ENCODE data around the gene ZNF138.

The ZNF138 gene

GRCh38 chr7:64875658-64876406, 81.6 kb downstream of the ZNF138 start:
- Histone ChIP-seq H3K27me3 (ENCODE audit: insufficient read depth, low read length) (no peaks in the 10 kb centered on the region), H3K23ac (ENCODE audit: low read length) (no peak overlapping the region), H4K8ac (ENCODE audit: low read depth, low read length) (no peak overlapping the region), H2BK5ac (ENCODE audit: low read depth, low read length, poor library complexity) (no peak overlapping the region), H4K12ac (ENCODE audit: low read depth, low read length) (no peak overlapping the region), H3K4me3 (ENCODE audit: low read depth, low read length) (no peak overlapping the region), H3K18ac (ENCODE audit: low read length) (no peak overlapping the region), H3K9me3 (ENCODE audit: insufficient read depth, low read depth, low read length) (peaks cover 55% of the 10 kb centered on the region), H2AFZ (ENCODE audit: insufficient read depth, low read length, poor library complexity) (no peak overlapping the region), H3K27ac (ENCODE audit: low read depth, low read length) (no peak overlapping the region), H3K14ac (ENCODE audit: low read length) (no peak overlapping the region), H3K79me1 (ENCODE audit: low read length) (no peaks in the 10 kb centered on the region), H2AK5ac (ENCODE audit: low read length) (no peak overlapping the region), H3K9ac (ENCODE audit: low read length) (no peak overlapping the region), H3K79me2 (ENCODE audit: control insufficient read depth, insufficient read depth, low read length, poor library complexity) (no peaks in the 10 kb centered on the region), H3K4me1 (ENCODE audit: control insufficient read depth in 1 of 2, insufficient read depth in 2 of 2, low read length in 2 of 2) (peaks cover 0 to 4% of the 10 kb centered on the region in 2 experiments), H4K91ac (ENCODE audit: low read depth, low read length) (no peak overlapping the region), H2BK120ac (ENCODE audit: insufficient read depth, low read length, poor library complexity) (no peak overlapping the region), H2BK12ac (ENCODE audit: low read length) (no peak overlapping the region), H3K36me3 (ENCODE audit: control insufficient read depth in 1 of 2, insufficient read depth in 2 of 2, low read length in 2 of 2) (no peaks in the 10 kb centered on the region), H3K4ac (ENCODE audit: low read depth, low read length) (no peak overlapping the region), H3K4me2 (ENCODE audit: low read length) (no peak overlapping the region)
- no CpG with 5 or more reads among the region's 23 CpGs for WGBS (ENCODE audit: extremely low coverage, insufficient coverage, insufficient read length)
- DNase-seq: no peak

DNA sequence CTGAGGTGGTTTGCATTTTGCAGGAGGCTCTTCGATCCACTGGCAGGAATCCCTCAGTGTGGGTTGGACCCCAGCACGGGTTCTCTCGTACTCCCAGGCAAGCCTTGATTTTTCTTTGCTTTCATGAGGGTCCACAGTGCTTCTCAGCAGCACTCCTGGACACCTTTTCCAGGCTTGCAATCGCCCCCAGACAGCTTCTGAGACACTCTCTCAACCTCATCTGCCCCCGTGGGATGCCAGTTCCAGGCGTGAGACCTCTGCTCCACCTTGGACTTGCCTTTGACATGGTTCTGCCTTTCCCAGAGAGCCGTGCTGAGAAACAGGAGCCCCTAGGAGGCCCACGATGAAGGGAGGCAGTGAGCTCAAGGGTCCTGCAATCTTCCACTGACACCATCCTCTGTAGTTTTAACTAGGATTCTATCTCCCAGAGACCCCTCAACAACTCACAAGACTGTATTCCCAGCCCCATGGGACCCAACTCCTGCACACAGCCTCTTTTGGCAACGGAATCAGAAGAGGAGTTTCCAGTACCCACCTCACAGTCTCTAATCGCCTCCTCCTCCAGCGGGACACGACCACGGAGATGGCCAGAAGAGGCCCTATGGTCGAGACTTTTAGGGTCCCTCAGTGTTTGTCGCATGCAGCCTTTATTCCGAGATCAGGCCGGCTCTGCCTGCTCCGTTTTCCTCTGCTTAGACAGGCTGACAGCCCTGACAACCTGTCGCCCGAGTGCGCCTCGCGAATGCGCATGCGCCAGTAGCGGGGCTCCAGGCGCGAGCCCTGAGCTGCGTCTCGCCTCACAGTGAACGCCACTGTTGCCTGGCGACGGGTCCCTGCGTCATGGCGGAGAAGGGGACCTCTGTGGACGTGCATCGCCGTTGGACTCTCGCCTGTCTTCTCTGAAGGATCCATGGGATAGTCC, 82.8 kb downstream of the ZNF138 start:
- no CpG with 5 or more reads among the region's 39 CpGs for WGBS (ENCODE audit: extremely low coverage, insufficient coverage, insufficient read length)
- Histone ChIP-seq H3K23ac (ENCODE audit: low read length) (no peak overlapping the region), H3K18ac (ENCODE audit: low read length) (no peak overlapping the region), H2AK5ac (ENCODE audit: low read length) (no peak overlapping the region), H2BK5ac (ENCODE audit: low read depth, low read length, poor library complexity) (no peak overlapping the region), H3K4me1 (ENCODE audit: control insufficient read depth in 1 of 2, insufficient read depth in 2 of 2, low read length in 2 of 2) (peaks cover 0 to 4% of the 10 kb centered on the region in 2 experiments), H3K27ac (ENCODE audit: low read depth, low read length) (no peak overlapping the region), H3K79me2 (ENCODE audit: control insufficient read depth, insufficient read depth, low read length, poor library complexity) (no peaks in the 10 kb centered on the region), H3K4me3 (ENCODE audit: low read depth, low read length) (no peak overlapping the region), H4K12ac (ENCODE audit: low read depth, low read length) (no peak overlapping the region), H3K36me3 (ENCODE audit: control insufficient read depth in 1 of 2, insufficient read depth in 2 of 2, low read length in 2 of 2) (no peaks in the 10 kb centered on the region), H3K4ac (ENCODE audit: low read depth, low read length) (no peak overlapping the region), H3K79me1 (ENCODE audit: low read length) (no peaks in the 10 kb centered on the region), H2AFZ (ENCODE audit: insufficient read depth, low read length, poor library complexity) (no peak overlapping the region), H3K4me2 (ENCODE audit: low read length) (peak overlapping the region; percentile 57), H2BK120ac (ENCODE audit: insufficient read depth, low read length, poor library complexity) (no peak overlapping the region), H3K27me3 (ENCODE audit: insufficient read depth, low read length) (no peaks in the 10 kb centered on the region), H3K9me3 (ENCODE audit: insufficient read depth, low read depth, low read length) (peaks cover 55% of the 10 kb centered on the region), H2BK12ac (ENCODE audit: low read length) (no peak overlapping the region), H3K14ac (ENCODE audit: low read length) (no peak overlapping the region), H3K9ac (ENCODE audit: low read length) (no peak overlapping the region), H4K8ac (ENCODE audit: low read depth, low read length) (no peak overlapping the region), H4K91ac (ENCODE audit: low read depth, low read length) (no peak overlapping the region)
- DNase-seq: peak; percentile 16 to 62

DNA sequence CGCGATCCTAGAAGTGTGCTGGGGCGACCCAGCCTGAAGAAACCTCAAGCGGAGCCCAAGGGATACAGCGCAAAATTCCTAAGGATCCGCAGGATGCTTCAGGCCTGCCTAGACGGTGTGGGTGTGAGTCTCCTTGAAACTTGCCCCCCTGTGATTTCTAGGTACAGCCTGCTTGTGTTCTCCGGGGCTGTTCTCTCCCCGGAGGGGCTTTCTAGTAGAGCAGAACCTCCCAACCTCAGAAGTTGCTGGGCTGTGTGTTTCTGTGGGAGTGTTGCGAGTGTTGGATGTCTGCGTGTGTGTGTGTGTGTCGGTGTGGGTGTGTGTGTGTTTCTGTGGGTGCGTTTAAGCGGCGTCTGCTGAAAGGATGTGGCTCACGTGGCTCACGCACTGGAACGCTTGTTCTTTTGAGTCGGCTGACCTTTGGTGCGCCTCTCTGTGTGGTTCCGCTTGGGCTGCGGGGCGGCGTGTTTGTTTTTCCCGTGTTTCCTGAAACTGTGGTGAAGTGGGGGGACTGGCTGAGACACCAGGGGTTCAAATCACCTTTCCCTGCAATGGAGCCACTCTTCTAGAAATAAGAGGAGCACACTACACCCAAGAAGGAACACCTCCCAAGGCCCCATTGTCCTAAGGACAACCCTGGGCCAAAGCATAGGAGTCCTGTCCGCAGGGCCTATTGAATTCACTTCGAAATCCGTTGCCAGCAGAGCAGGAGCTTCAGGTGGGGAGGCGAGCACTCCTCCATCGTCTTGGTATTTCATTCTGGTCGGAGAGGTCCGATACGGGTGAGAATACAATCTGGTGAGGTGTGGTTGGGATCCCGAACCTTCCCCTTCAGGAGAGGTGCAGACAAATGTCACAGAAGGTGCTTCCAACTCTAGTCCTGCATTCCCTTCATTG, 83.7 kb downstream of the ZNF138 start:
- no peak overlapping the region for H2BK120ac ChIP-seq (ENCODE audit: insufficient read depth, low read length, poor library complexity)
- peaks cover 0 to 4% of the 10 kb centered on the region in 2 experiments for H3K4me1 ChIP-seq (ENCODE audit: control insufficient read depth in 1 of 2, insufficient read depth in 2 of 2, low read length in 2 of 2)
- peak overlapping the region; percentile 57 for H3K4me2 ChIP-seq (ENCODE audit: low read length)
- peaks cover 58% of the 10 kb centered on the region for H3K9me3 ChIP-seq (ENCODE audit: insufficient read depth, low read depth, low read length)
- no peak overlapping the region for H2BK12ac ChIP-seq (ENCODE audit: low read length)
- H3K79me2 ChIP-seq (ENCODE audit: control insufficient read depth, insufficient read depth, low read length, poor library complexity): no peaks in the 10 kb centered on the region
- no peak overlapping the region for H4K12ac ChIP-seq (ENCODE audit: low read depth, low read length)
- H4K91ac ChIP-seq (ENCODE audit: low read depth, low read length): no peak overlapping the region
- no peak overlapping the region for H2BK5ac ChIP-seq (ENCODE audit: low read depth, low read length, poor library complexity)
- H3K27me3 ChIP-seq (ENCODE audit: insufficient read depth, low read length): no peaks in the 10 kb centered on the region
- no peak for DNase-seq
- H3K4me3 ChIP-seq (ENCODE audit: low read depth, low read length): no peak overlapping the region
- no peak overlapping the region for H3K4ac ChIP-seq (ENCODE audit: low read depth, low read length)
- H3K14ac ChIP-seq (ENCODE audit: low read length): no peak overlapping the region
- no peaks in the 10 kb centered on the region for H3K36me3 ChIP-seq (ENCODE audit: control insufficient read depth in 1 of 2, insufficient read depth in 2 of 2, low read length in 2 of 2)
- H3K23ac ChIP-seq (ENCODE audit: low read length): no peak overlapping the region
- H2AFZ ChIP-seq (ENCODE audit: insufficient read depth, low read length, poor library complexity): no peak overlapping the region
- H3K79me1 ChIP-seq (ENCODE audit: low read length): no peaks in the 10 kb centered on the region
- H2AK5ac ChIP-seq (ENCODE audit: low read length): no peak overlapping the region
- WGBS (ENCODE audit: extremely low coverage, insufficient coverage, insufficient read length): no CpG with 5 or more reads among the region's 34 CpGs
- no peak overlapping the region for H4K8ac ChIP-seq (ENCODE audit: low read depth, low read length)
- H3K27ac ChIP-seq (ENCODE audit: low read depth, low read length): no peak overlapping the region
- no peak overlapping the region for H3K9ac ChIP-seq (ENCODE audit: low read length)
- H3K18ac ChIP-seq (ENCODE audit: low read length): no peak overlapping the region

- no peak overlapping the region for H3K27ac ChIP-seq (ENCODE audit: low read depth, low read length)
- no peak for DNase-seq
- H3K4me1 ChIP-seq (ENCODE audit: control insufficient read depth in 1 of 2, insufficient read depth in 2 of 2, low read length in 2 of 2): peaks cover 0 to 4% of the 10 kb centered on the region in 2 experiments
Measured at GRCh38 chr7:64878684-64879083, 84.5 kb downstream of the ZNF138 start.

More at GRCh38 chr7:64878684-64879083, 84.5 kb downstream of the ZNF138 start:
- no peaks in the 10 kb centered on the region for H3K79me1 ChIP-seq (ENCODE audit: low read length)
- no peak overlapping the region for H2BK5ac ChIP-seq (ENCODE audit: low read depth, low read length, poor library complexity)
- H2BK120ac ChIP-seq (ENCODE audit: insufficient read depth, low read length, poor library complexity): no peak overlapping the region
- no peak overlapping the region for H3K14ac ChIP-seq (ENCODE audit: low read length)
- H3K4ac ChIP-seq (ENCODE audit: low read depth, low read length): no peak overlapping the region
- no peak overlapping the region for H3K23ac ChIP-seq (ENCODE audit: low read length)
- H3K9ac ChIP-seq (ENCODE audit: low read length): no peak overlapping the region
- no CpG with 5 or more reads among the region's 5 CpGs for WGBS (ENCODE audit: extremely low coverage, insufficient coverage, insufficient read length)
- H2BK12ac ChIP-seq (ENCODE audit: low read length): no peak overlapping the region
- H3K27me3 ChIP-seq (ENCODE audit: insufficient read depth, low read length): no peaks in the 10 kb centered on the region
- H3K18ac ChIP-seq (ENCODE audit: low read length): no peak overlapping the region
- H2AK5ac ChIP-seq (ENCODE audit: low read length): no peak overlapping the region
- H3K36me3 ChIP-seq (ENCODE audit: control insufficient read depth in 1 of 2, insufficient read depth in 2 of 2, low read length in 2 of 2): no peaks in the 10 kb centered on the region
- H3K9me3 ChIP-seq (ENCODE audit: insufficient read depth, low read depth, low read length): peaks cover 60% of the 10 kb centered on the region
- H3K79me2 ChIP-seq (ENCODE audit: control insufficient read depth, insufficient read depth, low read length, poor library complexity): no peaks in the 10 kb centered on the region
- H4K8ac ChIP-seq (ENCODE audit: low read depth, low read length): no peak overlapping the region
- H3K4me3 ChIP-seq (ENCODE audit: low read depth, low read length): no peak overlapping the region
- H4K91ac ChIP-seq (ENCODE audit: low read depth, low read length): no peak overlapping the region
- no peak overlapping the region for H2AFZ ChIP-seq (ENCODE audit: insufficient read depth, low read length, poor library complexity)
- H4K12ac ChIP-seq (ENCODE audit: low read depth, low read length): no peak overlapping the region
- no peak overlapping the region for H3K4me2 ChIP-seq (ENCODE audit: low read length)
